Activated CD8-positive, alpha-beta memory T cell treated with anti-CD3 and anti-CD28 coated beads, Interleukin-2, amount 10 ng/mL, durations not matched to agents 7 days and 5 days (primary cell): ENCODE measurements around the gene GCAT. TPM values are rescaled to one million over a fixed set of nuclear protein-coding genes. Genes with fewer than 3 reads are reported as not detected.

Experiments
- ATAC-seq: fragments of 150-1000 bp; cut with Tn5 transposase; one replicate; pipeline ENCODE4 v1.10.0; 2021; ENCODE audit warnings: moderate library complexity
- CTCF ChIA-PET: fragments of 350-600 bp; sonication (Branson Sonifier 250); formaldehyde crosslinking; loops from one replicate; lab custom pipeline; 2021; ENCODE audit warnings: antibody characterized with exemption; lab: Charles Lee
- DNase-seq: peaks from one replicate; pipeline ENCODE4 v3.0.0-alpha.2; 2020
- H3K27ac Mint-ChIP-seq: one replicate; pipeline ENCODE4 v1.8.0; 2021; ENCODE audit warnings: mild to moderate bottlenecking, mixed read lengths
- H3K27me3 Mint-ChIP-seq: one replicate; pipeline ENCODE4 v1.8.0; 2021; ENCODE audit warnings: mixed read lengths
- H3K36me3 Mint-ChIP-seq: one replicate; pipeline ENCODE4 v1.8.0; 2021; ENCODE audit warnings: mild to moderate bottlenecking, mixed read lengths
- H3K4me1 Mint-ChIP-seq: one replicate; pipeline ENCODE4 v1.8.0; 2021; ENCODE audit warnings: mixed read lengths
- H3K4me3 Mint-ChIP-seq: one replicate; pipeline ENCODE4 v1.8.0; 2021; ENCODE audit warnings: mild to moderate bottlenecking, moderate library complexity, mixed read lengths
- H3K9me3 Mint-ChIP-seq: one replicate; pipeline ENCODE4 v1.8.0; 2022; ENCODE audit warnings: low read depth, mixed read lengths
- total RNA-seq, 2 experiments: library from RNA; stranded (reverse); gene quantifications; one replicate each; pipeline ENCODE4 v1.2.3, GENCODE V29; 2021

The GCAT gene
- total RNA-seq, 2 experiments from 2014 or later, result 14.9 to 18.3 TPM

- Mint-ChIP-seq H3K27me3 (peaks cover 54% of the 10 kb centered on the region), H3K4me3 (peak overlapping the region; percentile 69), H3K9me3 (no peaks in the 10 kb centered on the region), H3K27ac (no peak overlapping the region), H3K36me3 (no peaks in the 10 kb centered on the region), H3K4me1 (peaks cover 35% of the 10 kb centered on the region)
- DNase-seq (no peak), ATAC-seq (no peak)
- CTCF ChIA-PET, result interaction anchor here (0.8 to 4.8 kb wide), 5 partner anchors 12 to 121 kb away, joined by 3 to 61 read pairs (median 4); partner anchors contain the start of genes ANKRD54 and NOL12
Observed at GRCh38 chr22:37806409-37807333, 1.1 kb upstream of the GCAT start.

GRCh38 chr22:37808294-37808657 is 542 bp downstream of the GCAT start:
- Mint-ChIP-seq H3K36me3 (no peaks in the 10 kb centered on the region), H3K9me3 (no peaks in the 10 kb centered on the region), H3K4me1 (peaks cover 27% of the 10 kb centered on the region), H3K27me3 (peaks cover 43% of the 10 kb centered on the region), H3K27ac (no peak overlapping the region), H3K4me3 (peak overlapping the region; percentile 73)
- CTCF ChIA-PET, result interaction anchor here (0.9 to 4.8 kb wide), 6 partner anchors 10 to 269 kb away, joined by 3 to 61 read pairs (median 4); partner anchors contain the start of genes C22orf23 and POLR2F
- ATAC-seq, result no peak
- DNase-seq, result no peak

GRCh38 chr22:37809672-37810333 is 2.1 kb downstream of the GCAT start:
- CTCF ChIA-PET, result interaction anchor here (0.8 to 4.8 kb wide), 3 partner anchors 9 to 156 kb away, joined by 3 to 61 read pairs (median 4); no protein-coding TSS in a partner anchor
- ATAC-seq, result no peak
- H3K27ac Mint-ChIP-seq, result peak overlapping the region; percentile 7
- H3K27me3 Mint-ChIP-seq, result peaks cover 33% of the 10 kb centered on the region
- no peaks in the 10 kb centered on the region for H3K36me3 Mint-ChIP-seq
- no peak overlapping the region for H3K4me3 Mint-ChIP-seq
- no peaks in the 10 kb centered on the region for H3K9me3 Mint-ChIP-seq
- no peak for DNase-seq
- H3K4me1 Mint-ChIP-seq, result peaks cover 23% of the 10 kb centered on the region

- Mint-ChIP-seq H3K36me3 (no peaks in the 10 kb centered on the region), H3K27ac (no peak overlapping the region), H3K9me3 (no peaks in the 10 kb centered on the region), H3K4me1 (peaks cover 10% of the 10 kb centered on the region), H3K4me3 (no peak overlapping the region), H3K27me3 (peaks cover 16% of the 10 kb centered on the region)
- DNase-seq (no peak), ATAC-seq (no peak)
- CTCF ChIA-PET, result no interaction called here
Observed at GRCh38 chr22:37811867-37812266, 4.1 kb downstream of the GCAT start.

GRCh38 chr22:37812869-37813678 is 5.3 kb downstream of the GCAT start:
- DNase-seq, result no peak
- Mint-ChIP-seq H3K9me3 (no peaks in the 10 kb centered on the region), H3K4me3 (no peak overlapping the region), H3K4me1 (peaks cover 15% of the 10 kb centered on the region), H3K36me3 (no peaks in the 10 kb centered on the region), H3K27ac (no peak overlapping the region), H3K27me3 (peaks cover 9% of the 10 kb centered on the region)
- ATAC-seq, result no peak
- CTCF ChIA-PET, result interaction anchor here (1.1 kb wide), 1 partner anchor 151 kb away, joined by 4 read pairs; no protein-coding TSS in a partner anchor

- peaks cover 16% of the 10 kb centered on the region for H3K4me1 Mint-ChIP-seq
- no peak overlapping the region for H3K27ac Mint-ChIP-seq
- no peaks in the 10 kb centered on the region for H3K9me3 Mint-ChIP-seq
- CTCF ChIA-PET, result interaction anchor here (0.6 to 7.2 kb wide), 4 partner anchors 13 to 144 kb away, joined by 3 to 138 read pairs (median 32); no protein-coding TSS in a partner anchor
- H3K36me3 Mint-ChIP-seq, result no peaks in the 10 kb centered on the region
- H3K4me3 Mint-ChIP-seq, result no peak overlapping the region
- DNase-seq (no peak), ATAC-seq (no peak)
- peaks cover 18% of the 10 kb centered on the region for H3K27me3 Mint-ChIP-seq
Observed at GRCh38 chr22:37815593-37815992, 7.9 kb downstream of the GCAT start.

- peaks cover 16% of the 10 kb centered on the region for H3K4me1 Mint-ChIP-seq
Observed at GRCh38 chr22:37816543-37817180, 8.9 kb downstream of the GCAT start.

GRCh38 chr22:37817705-37818408 is 10.1 kb downstream of the GCAT start:
- Mint-ChIP-seq H3K27me3 (peaks cover 28% of the 10 kb centered on the region), H3K36me3 (no peaks in the 10 kb centered on the region), H3K27ac (no peak overlapping the region), H3K4me3 (no peak overlapping the region), H3K4me1 (peaks cover 16% of the 10 kb centered on the region), H3K9me3 (no peaks in the 10 kb centered on the region)
- DNase-seq, result peak; percentile 82
- peak; percentile 88 for ATAC-seq
- CTCF ChIA-PET, result interaction anchor here (0.8 to 7.2 kb wide), 39 partner anchors 9 to 595 kb away, joined by 3 to 138 read pairs (median 5); partner anchors contain the start of genes ANKRD54, C22orf23, EIF3L and GCAT

More at GRCh38 chr22:37816543-37817180, 8.9 kb downstream of the GCAT start:
- CTCF ChIA-PET, result interaction anchor here (0.8 to 7.2 kb wide), 20 partner anchors 8 to 174 kb away, joined by 3 to 138 read pairs (median 7); partner anchors contain the start of genes ANKRD54, C22orf23, GCAT and LGALS1
- Mint-ChIP-seq H3K36me3 (no peaks in the 10 kb centered on the region), H3K9me3 (no peaks in the 10 kb centered on the region), H3K4me3 (no peak overlapping the region), H3K27me3 (peaks cover 23% of the 10 kb centered on the region), H3K27ac (no peak overlapping the region)
- no peak for ATAC-seq
- no peak for DNase-seq

GRCh38 chr22:37818409-37819104 is 10.8 kb downstream of the GCAT start:
- CTCF ChIA-PET, result interaction anchor here (0.7 to 7.2 kb wide), 36 partner anchors 9 to 594 kb away, joined by 3 to 138 read pairs (median 5); partner anchors contain the start of genes ANKRD54, C22orf23, EIF3L and GCAT
- no peaks in the 10 kb centered on the region for H3K36me3 Mint-ChIP-seq
- peaks cover 32% of the 10 kb centered on the region for H3K27me3 Mint-ChIP-seq
- H3K4me3 Mint-ChIP-seq, result peak overlapping the region; percentile 25
- no peaks in the 10 kb centered on the region for H3K9me3 Mint-ChIP-seq
- ATAC-seq (peak; percentile 81), DNase-seq (peak; percentile 78)
- H3K27ac Mint-ChIP-seq, result no peak overlapping the region
- peaks cover 16% of the 10 kb centered on the region for H3K4me1 Mint-ChIP-seq

GRCh38 chr22:37819105-37819433 is 11.3 kb downstream of the GCAT start:
- ATAC-seq (no peak), DNase-seq (no peak)
- peaks cover 16% of the 10 kb centered on the region for H3K4me1 Mint-ChIP-seq
- H3K9me3 Mint-ChIP-seq, result no peaks in the 10 kb centered on the region
- CTCF ChIA-PET, result interaction anchor here (0.7 to 7.2 kb wide), 23 partner anchors 8 to 594 kb away, joined by 3 to 138 read pairs (median 9); partner anchors contain the start of genes ANKRD54, C22orf23, EIF3L and GCAT
- H3K27me3 Mint-ChIP-seq, result peaks cover 33% of the 10 kb centered on the region
- H3K4me3 Mint-ChIP-seq, result no peak overlapping the region
- no peak overlapping the region for H3K27ac Mint-ChIP-seq
- H3K36me3 Mint-ChIP-seq, result no peaks in the 10 kb centered on the region

GRCh38 chr22:37820350-37820749 is 12.6 kb downstream of the GCAT start:
- no peak overlapping the region for H3K27ac Mint-ChIP-seq
- H3K9me3 Mint-ChIP-seq, result no peaks in the 10 kb centered on the region
- DNase-seq (no peak), ATAC-seq (no peak)
- H3K36me3 Mint-ChIP-seq, result no peaks in the 10 kb centered on the region
- no peak overlapping the region for H3K4me3 Mint-ChIP-seq
- peaks cover 20% of the 10 kb centered on the region for H3K4me1 Mint-ChIP-seq
- CTCF ChIA-PET, result interaction anchor here (0.7 to 7.2 kb wide), 7 partner anchors 12 to 136 kb away, joined by 3 to 138 read pairs (median 37); partner anchors contain the start of genes ANKRD54 and GCAT
- peaks cover 36% of the 10 kb centered on the region for H3K27me3 Mint-ChIP-seq
